GM18870 (cell line): ENCODE data around the gene BPIFB3.
"Not testable (repeated sequence)": the region's sequence is repeated elsewhere in the genome, so short reads cannot be mapped to it uniquely, and the experiment has no call there.

ENCODE experiments used
- ATAC-seq: cut with Tn5 transposase; IDR thresholded peaks from one replicate; pipeline ENCODE4 v1.9.1; 2021; ENCODE audit warnings: moderate library complexity; ENCODE audit not compliant: unreplicated experiment

Gene BPIFB3

DNA sequence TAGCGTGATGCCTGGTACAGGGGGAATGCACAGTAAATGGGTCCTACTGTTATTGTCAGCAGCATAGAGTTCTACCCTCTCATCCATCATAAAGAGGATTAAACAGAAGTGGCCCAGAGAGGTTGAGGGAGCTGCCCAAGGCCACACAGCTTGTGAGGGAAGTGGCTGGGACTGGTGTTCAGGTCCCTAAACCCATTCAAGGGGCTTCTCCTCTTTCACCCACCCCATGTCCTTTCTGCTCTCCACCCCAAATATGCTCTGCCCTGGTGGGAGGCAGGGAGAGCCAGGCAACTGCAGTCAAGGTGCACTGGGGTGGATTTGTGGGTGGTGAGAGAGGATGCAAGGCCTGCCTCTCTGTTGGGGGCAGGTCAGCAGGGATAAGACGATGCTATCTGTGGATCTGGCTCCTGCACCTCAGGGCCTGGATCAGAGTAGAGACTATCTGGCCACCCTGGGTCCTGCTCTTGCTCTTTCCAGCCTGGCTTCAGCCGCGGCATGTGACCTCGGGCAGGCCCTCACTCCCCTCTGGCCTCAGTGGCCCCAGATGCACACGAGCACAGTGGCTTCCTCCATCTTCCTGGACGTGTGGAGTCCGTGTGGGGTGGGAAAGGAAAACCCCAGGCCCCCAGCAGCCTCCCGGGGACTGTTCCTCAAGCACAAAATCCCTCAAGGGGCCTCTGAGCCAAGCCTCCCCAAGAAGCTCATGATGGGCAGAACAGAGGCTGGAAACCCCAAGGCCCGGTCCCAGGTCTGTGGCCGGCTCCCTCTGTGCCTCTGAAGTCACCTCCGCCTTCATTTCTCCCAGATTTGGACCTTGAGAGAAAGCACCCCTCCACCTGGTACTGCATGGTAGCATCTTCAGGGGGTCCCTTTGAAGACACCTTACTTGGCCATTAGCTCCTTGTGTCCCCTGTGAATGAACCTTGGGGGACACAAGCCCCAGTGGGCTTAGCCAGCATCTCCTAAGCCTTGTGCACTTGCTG, 25.6 kb upstream of the BPIFB3 start:
- no peak for ATAC-seq

GRCh38 chr20:33028875-33029274, 24.8 kb upstream of the BPIFB3 start:
- no peak for ATAC-seq

GRCh38 chr20:33030076-33030475, 23.6 kb upstream of the BPIFB3 start:
- no peak for ATAC-seq

- no peak for ATAC-seq
Observed at GRCh38 chr20:33030569-33030968, 23.1 kb upstream of the BPIFB3 start.

DNA sequence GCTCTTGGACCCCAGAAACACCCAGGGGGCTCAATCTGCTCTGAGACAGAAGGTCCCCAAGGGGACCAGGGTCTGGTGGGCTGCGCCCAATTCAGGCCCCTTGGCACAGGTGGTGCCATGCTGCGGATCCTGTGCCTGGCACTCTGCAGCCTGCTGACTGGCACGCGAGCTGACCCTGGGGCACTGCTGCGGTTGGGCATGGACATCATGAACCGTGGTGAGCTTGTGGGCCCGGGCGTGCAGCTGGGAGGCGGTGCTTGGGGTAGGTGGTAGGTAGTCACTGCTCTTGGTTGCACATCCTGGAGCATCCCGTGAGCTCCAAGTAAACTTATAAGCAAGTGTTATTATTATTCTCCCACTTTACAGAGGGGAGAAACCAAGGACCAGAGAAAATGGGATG, 22.2 kb upstream of the BPIFB3 start, which contains the start of gene BPIFB6:
TSS of gene BPIFB6 (plus strand) at position 118 of the 400 bp plus-strand sequence. CDS start at position 118, 0 bp downstream.
- no peak for ATAC-seq

- no peak for ATAC-seq
Observed at GRCh38 chr20:33032555-33032954, 21.1 kb upstream of the BPIFB3 start.

- no peak for ATAC-seq
Observed at GRCh38 chr20:33033381-33033780, 20.3 kb upstream of the BPIFB3 start.

- no peak for ATAC-seq
Observed at GRCh38 chr20:33034115-33034514, 19.6 kb upstream of the BPIFB3 start.

DNA sequence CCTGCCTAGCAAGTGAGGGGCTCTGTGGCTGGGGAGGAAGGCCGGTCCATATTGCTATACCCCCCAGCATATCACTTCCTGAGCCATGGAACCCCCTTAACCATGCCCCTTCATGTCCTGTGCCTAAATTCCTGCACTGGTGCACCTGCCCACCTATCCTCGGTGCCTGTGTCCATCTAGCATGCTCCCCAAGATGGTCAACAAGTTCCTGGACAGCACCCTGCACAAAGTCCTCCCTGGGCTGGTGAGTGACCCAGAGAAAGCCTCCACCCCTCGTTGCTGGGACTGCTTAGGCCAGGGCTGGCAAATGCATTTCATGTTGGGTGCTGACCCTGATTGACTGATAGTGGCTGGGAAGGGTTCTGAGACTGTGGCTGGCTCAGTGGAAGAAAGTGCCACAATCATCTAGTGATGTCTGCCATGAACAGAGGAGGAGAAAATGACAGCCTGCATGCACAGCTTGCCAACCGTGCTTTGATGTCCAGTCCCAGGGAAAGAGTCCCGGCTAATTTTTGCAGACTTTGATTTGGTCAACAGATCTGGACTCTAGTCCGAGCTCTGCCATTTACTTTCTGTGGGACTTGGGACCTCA, 18.7 kb upstream of the BPIFB3 start:
- ATAC-seq: no peak

- ATAC-seq: no peak
Observed at GRCh38 chr20:33037456-33037855, 16.2 kb upstream of the BPIFB3 start.

DNA sequence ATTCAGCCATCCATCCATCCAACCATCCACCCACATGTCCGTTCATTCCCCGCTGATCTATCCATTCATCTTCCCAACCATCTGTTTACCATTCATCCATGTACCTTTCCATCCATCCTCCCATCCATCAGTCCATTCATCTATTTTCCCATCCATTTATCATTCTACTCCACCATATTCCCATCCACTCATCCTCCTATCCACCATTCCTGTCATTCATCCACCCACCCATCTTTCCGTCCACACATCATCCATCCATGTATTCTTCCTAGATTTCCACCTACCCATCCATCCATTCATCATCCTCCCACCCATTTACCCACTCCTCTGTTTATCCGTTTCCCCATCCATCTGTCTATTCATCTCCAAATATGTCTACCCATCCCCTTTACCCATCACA, 15.5 kb upstream of the BPIFB3 start:
- ATAC-seq: no peak

DNA sequence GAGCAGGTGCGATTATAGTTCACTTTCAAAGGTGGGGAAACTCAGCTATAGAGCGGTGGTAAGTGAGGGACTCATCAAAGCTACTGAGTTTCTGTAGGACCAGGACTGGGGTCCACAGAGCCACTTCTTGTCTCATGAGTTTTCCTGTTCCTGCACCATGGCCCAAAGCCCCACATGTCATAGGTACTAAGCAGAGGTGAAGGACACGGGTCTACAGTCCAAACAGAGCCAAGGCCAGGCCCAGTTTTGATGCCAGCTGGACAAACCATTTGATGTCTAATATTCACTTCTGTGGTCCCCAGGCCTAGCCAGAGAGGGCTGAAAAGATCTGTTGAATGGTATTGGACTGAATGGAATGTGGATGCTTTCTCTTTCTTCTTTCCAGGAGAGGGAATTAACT, 11.3 kb upstream of the BPIFB3 start:
- ATAC-seq: no peak

- ATAC-seq: no peak
Observed at GRCh38 chr20:33042983-33043730, 10.5 kb upstream of the BPIFB3 start.

DNA sequence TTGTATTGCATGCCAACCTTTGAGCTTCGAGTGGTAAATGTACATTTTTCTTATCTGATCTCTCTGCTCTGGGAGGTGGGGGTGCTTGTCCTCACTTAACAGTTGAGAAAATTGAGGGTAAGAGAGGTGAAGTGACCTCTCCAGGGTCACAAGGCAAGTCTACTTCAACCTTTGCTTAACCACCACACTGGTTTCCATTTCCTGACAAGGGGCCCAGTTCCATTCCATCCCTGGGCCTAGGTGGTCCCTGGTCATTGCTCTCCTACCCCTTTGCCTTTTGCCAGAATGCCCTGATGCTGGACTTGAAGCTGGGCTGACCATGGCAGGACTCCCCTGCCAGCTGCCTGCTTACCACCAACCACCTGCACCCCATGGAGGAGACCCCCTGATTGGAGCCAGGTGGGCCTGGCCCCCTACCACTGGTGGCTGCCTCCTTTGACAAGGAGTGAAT, 9.9 kb upstream of the BPIFB3 start:
- no peak for ATAC-seq

- ATAC-seq: not testable (repeated sequence)
Observed at GRCh38 chr20:33045129-33045721, 8.5 kb upstream of the BPIFB3 start.

DNA sequence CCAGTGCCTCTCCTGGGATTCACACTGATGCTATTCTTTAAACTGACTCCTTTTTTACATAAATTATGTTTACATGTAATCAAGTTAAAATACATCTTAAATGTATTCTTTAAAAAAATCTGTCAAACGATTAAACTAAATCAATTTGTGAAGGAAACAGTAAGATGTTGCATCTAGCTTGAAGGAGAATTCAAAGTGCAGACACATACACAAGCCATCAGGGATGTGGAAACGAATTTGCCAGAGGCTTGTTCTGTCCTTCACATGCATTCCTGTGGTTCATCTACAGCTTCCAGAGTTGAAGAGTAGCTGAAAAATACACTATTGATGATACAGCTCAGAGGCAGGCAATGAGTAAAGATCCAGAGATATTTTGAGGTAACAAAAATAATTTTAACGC, 7.3 kb upstream of the BPIFB3 start:
- no peak for ATAC-seq

DNA sequence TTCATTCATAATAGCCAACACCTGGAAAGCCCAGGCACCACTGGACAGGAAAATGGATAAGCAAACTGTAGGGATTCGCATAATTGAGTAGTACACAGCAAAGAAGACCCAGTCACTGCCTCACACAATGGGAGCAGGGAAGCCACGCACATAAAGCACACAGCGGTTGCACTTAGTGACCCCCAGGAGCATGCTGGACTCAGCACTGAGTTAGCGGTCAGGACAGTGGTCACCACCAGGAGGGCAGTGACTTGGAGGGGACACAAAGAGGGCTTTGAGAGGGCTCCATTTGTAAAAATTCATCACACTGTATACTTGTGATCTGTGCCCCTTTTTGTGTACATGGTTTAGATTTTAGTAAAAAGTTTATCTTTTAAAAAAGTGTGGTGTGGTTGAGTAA, 2.4 kb upstream of the BPIFB3 start:
- no peak for ATAC-seq

- ATAC-seq: no peak
Observed at GRCh38 chr20:33054381-33054780, 678 bp downstream of the BPIFB3 start.

GRCh38 chr20:33054791-33055190, 1.1 kb downstream of the BPIFB3 start:
- ATAC-seq: no peak

GRCh38 chr20:33059136-33059535, 5.4 kb downstream of the BPIFB3 start:
- ATAC-seq: no peak
